ENCODE data around the gene SNRPE.
A peak's percentile ranks its signal among the peaks of the same experiment; 100 is the strongest.
"Not testable (repeated sequence)": the region's sequence is repeated elsewhere in the genome, so short reads cannot be mapped to it uniquely, and the experiment has no call there.

The SNRPE gene

DNA sequence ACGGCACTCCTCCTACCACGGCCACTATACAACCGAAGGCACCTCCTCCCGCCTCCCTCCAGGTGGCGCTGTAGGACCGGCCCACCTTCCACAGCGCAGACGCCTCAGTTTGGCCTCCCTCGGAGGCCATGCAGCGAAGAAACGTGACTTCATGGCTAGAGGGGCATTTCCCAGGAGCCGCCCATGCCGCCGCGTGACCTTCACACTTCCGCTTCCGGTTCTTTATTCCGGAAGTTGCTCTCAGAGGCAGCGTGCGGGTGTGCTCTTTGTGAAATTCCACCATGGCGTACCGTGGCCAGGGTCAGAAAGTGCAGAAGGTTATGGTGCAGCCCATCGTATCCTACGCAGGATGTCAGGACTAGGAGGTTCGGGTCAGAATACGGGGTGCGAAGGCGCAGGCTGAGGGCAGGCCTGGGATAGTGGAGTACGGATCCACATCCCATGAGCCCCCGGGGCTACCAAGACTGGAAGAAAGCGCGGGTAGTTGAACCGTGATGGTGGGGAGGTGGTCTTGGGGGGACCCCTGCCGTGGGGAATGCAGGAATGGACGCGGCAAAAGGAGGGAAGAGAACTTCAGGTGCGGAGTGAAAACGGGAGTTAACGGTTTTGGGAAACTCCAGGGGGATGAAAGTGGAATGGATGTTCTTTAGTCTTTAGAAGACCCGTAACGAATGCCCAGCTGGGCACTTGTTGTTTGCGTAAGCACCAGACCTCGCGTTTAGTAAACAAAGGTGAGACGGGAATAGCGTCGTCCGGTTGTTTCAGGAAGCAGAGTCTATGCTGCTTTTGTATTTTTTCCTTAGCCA, at the start of gene SNRPE:
TSS of gene SNRPE (plus strand) at position 221 of the 806 bp plus-strand sequence. CDS start at position 282, 61 bp downstream.
- DNase-seq (ENCODE audit: low read depth), result peak; percentile 97

DNA sequence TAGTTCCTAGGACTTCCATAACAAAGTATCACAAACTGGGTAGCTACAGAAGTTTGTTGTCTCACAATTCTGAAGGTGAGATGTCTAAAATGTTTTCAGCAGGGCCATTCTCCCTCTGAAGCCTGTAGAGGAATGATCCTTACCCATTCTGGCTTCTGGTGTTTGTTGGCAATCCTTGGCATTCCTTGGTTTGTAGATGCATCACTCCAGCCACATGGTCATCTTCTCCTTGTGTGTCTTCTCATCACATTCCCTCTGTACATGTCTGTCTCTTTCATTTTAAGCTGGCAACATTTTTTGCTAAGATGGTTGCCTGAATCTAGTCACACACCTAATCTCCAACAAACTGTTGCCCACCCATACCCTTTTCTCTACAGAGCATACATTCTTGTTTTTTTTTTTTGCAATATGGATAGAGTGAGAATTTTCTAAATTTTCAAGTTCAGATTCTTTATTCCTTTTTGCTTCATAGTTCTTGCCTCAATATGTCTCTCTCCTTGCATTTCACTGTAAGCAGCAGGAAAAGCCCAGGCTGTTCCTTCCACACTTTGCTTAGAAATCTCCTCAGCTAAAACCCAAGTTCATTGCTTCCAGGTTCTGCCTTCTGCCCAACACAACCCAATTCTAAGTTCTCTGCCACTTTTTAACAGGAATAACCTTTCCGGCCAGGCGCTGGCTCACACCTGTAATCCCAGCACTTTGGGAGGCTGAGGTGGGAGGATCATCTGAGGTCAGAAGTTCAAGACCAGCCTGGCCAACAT, 47.6 kb upstream of the SNRPE start:
- no peak for DNase-seq (ENCODE audit: low read depth)

DNA sequence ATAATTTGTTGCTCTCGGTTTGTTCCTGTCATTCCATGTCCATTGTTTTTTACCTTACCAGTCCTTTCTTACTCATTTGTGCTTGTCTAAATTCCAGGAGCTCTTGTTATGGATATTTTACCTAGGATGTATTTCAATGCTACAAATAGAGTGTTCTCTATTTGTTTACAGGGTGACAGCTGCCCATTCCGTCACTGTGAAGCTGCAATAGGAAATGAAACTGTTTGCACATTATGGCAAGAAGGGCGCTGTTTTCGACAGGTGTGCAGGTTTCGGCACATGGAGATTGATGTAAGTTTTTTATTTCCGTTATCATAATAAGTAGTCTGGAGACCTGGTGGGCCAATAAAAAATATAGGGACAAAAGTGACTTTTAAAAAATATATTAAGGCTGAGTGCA, 43.0 kb upstream of the SNRPE start:
- no peak for DNase-seq (ENCODE audit: low read depth)

DNA sequence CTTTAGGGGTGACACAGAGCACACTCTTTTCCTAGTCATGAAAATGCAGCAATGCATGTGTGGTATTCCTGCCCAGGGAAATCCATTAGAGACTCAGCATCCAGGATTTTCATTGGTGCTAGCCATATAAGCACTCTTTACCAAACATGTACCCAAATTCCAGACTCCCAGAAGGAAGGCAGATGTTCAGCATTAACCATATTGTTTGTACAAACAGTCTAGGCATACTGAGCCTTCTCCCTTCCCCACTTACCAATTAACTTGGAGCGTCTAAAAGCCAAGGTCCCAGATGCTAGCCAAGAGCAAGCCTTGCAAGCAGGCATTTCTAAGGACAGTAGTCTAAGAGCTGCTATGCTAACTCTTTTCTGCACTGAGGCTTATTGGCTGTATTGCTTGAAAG, 38.1 kb upstream of the SNRPE start:
- no peak for DNase-seq (ENCODE audit: low read depth)

DNA sequence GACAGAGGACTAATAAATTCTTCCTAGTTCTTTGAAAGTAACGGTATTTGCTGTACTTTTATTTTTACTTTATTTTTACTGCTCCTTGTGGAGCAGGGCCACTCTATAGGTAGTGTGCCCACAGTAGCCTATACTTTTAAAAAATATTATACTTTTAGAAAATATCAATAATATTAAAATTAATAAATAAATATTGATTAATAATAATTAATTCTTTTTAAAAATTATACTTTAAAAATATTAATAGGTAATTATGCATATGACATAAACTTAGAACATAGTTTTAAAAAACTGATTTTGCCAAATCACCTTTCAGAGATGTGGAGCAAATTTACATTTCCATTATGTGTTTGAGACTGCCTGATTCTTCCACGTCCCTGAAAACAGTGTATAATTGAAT, 35.2 kb upstream of the SNRPE start:
- DNase-seq (ENCODE audit: low read depth), result no peak

DNA sequence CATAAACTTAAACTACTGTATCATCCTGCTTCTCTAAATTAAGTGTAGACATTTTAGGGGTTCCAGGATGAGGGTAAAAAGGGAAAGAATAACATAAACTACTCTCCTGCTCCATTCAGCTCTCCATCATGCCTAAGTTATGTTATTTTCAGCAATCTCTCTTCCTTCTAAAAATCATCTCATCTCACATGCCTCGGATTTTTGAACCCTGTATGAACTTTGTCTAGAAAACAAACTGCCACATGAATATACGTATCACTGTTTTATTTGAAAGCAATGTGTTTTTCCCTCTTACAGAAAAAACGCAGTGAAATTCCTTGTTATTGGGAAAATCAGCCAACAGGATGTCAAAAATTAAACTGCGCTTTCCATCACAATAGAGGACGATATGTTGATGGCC, 33.4 kb upstream of the SNRPE start:
- DNase-seq (ENCODE audit: low read depth), result peak; percentile 4

DNA sequence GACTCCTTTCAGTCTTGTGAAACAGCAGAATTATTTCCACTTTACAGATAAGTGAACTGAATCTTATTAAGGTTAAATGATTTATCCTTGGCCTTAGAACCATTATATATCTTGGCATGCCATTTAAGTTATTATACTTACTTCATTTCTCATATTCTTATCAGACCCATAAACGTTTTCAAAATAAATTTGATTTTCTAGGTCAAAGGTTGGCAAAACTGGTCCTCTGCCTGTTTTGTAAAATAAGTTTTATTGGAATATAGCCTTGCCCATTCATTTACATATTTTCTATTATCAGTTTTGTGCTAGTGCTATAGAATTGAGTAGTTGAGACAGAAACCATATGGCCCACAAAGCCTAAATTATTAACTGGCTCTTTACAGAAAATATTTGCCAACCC, 32.9 kb upstream of the SNRPE start:
- no peak for DNase-seq (ENCODE audit: low read depth)

DNA sequence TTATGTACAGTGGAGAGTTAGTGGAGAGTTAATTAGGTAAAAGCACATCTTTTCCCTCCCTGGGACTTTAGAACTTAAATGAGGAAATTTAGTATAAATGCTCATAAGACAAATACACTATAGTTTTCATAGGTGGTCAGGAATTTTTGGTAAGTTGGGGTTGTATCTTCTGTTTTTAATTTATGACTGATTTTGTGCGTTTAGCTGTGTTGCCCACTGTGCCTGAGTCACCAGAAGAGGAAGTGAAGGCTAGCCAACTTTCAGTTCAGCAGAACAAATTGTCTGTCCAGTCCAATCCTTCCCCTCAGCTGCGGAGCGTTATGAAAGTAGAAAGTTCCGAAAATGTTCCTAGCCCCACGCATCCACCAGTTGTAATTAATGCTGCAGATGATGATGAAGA, 32.2 kb upstream of the SNRPE start:
- DNase-seq (ENCODE audit: low read depth), result not testable (repeated sequence)

DNA sequence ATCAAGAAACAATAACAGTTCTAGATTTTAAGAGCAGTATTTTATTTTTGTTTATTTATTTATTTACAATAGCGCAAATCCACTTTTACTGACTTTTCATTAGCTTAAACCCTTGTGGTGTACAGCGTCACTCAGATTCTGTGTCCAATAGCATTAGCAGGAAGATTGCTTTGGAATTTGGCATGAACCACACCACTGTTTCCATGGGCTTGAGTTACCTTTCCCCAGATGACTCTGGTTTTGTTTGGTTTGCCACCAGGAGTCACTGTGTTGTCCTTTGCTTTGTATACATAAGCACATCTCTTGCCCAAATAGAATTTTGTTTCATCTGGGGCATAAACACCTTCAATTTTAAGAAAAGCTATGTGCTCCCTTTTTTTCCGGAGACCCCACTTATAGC, 25.9 kb upstream of the SNRPE start:
- no peak for DNase-seq (ENCODE audit: low read depth)

DNA sequence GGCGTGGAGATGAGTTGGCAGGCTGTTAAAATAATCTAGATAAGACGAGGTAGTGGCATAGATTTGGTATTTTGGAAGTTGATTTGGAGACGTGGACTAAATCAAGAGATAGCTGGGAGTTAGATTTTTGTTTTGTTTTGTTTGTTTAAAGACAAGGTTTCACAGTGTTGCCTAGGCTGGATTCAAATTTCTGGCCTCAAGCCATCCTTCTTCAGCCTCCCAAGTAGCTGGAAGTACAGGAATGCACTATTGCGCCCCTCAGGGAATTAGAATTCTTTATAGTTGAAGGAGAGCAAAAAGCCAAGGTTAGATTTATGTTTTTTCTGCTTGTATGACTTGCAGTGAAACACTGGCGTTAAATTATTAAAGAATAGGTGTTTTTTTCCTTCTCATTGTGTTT, 22.3 kb upstream of the SNRPE start:
- DNase-seq (ENCODE audit: low read depth), result peak; percentile 54

DNA sequence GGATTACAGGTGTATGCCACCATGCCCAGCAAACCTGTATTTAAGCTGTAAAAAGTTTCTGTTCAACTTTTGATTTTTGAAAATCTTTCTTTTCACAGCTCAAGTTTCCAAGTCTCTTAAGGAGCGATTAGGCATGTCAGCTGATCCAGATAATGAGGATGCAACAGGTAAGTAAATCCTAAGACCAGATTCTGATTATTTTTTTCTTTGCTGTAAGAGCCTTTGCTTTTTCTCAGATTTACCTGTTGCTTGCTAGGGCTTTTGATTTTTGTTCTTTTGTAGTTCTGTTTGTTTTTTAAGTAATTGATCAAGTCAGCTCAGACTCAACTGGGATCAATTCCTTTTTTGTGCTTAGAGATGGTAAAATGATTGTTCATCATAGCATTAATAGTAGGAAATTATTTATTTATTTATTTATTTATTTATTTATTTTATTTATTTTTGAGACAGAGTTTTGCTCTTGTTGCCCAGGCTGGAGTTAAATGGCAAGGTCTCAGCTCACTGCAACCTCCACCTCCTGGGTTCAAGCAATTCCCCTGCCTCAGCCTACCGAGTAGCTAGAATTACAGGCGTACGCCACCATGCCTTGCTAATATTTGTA, 21.1 kb upstream of the SNRPE start:
- no peak for DNase-seq (ENCODE audit: low read depth)

DNA sequence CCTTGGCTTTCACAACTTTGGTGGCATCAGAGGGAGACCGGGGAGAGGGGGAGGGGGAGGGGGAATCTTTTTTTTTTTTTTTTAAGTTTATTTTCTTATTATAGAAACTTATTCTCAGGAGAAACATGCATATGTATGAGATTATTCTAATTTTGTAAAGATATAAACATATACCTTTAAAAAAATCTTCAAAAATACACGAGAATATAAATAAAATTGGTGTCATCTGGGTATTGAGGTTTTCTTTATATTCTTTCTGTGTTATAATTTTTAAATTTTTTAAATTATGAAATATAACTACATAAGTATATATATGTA, 18.9 kb upstream of the SNRPE start:
- no peak for DNase-seq (ENCODE audit: low read depth)

DNA sequence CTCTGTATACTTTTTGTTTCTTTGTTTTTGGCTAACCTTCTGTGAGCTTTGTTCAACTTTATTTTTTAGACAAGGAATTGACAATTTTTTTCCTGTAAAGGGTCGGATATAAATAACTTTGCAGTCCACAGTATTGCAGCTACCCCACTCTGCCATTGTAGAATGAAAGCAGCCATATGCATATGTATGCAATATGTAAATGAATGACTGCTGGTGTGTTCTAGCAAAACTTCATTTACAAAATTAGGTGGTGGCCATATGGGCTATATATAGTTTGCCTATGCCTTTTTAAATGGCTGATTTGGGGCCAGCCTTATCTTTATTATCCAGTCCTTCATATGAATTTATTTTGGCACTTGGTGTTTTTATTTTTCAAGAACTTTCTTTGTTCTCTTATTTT, 18.0 kb upstream of the SNRPE start:
- no peak for DNase-seq (ENCODE audit: low read depth)

DNA sequence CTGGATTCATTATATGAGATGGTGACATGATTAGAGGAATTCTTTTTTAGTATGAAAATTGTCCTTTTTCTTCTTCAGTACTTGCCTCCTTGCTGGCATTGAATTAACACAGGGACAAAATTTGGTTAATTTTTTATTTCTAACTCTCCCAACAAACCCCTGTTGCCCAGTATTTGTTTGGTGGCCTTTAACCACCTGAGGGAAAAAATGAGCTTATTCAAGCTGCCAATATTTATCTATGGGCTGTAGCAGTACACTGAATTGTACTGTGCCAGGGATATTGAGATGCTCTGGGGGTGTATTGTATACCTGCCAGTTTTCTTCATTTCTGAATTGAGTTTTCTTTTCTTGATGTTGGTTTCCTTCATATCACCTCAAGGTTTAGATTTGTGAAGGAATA, 8.3 kb upstream of the SNRPE start:
- DNase-seq (ENCODE audit: low read depth), result not testable (repeated sequence)

DNA sequence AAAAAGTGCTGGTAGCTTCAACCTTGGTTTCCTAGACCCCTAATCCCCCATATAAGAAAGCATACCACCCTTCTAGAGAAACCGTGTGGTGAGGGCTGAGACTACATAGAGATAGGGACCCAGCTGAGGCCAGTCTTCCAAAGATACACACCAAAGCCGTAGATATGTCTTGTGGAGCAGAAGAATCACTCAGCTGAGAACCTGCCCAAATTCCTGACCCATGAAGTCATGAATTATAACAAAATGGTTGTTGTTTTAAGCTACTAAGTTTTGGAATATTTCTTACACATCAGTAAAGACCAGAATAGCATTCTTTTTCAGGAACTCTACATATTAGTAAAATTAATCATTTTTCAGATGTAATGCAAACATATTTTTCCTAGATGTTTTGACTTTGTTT, 3.3 kb upstream of the SNRPE start:
- peak; percentile 71 for DNase-seq (ENCODE audit: low read depth)

DNA sequence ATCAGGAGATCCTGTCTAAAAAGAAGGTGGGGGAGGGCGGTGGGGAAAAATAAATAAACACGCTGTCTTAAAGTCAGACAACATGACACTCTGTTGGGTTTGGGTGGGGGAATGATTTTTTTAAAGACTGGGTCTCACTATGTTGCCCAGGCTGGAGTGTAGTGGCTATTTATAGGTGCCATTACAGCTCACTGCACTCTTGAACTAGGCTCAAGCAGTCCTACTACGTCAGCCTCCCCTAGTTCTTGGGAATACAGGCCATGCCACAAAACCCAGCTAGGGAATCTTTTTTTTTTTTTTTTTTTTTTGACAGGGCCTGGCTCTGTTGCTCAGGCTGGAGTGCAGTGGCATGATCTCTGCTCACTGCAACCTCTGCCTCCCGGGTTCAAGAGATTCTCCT, 2.4 kb upstream of the SNRPE start:
- DNase-seq (ENCODE audit: low read depth), result no peak

DNA sequence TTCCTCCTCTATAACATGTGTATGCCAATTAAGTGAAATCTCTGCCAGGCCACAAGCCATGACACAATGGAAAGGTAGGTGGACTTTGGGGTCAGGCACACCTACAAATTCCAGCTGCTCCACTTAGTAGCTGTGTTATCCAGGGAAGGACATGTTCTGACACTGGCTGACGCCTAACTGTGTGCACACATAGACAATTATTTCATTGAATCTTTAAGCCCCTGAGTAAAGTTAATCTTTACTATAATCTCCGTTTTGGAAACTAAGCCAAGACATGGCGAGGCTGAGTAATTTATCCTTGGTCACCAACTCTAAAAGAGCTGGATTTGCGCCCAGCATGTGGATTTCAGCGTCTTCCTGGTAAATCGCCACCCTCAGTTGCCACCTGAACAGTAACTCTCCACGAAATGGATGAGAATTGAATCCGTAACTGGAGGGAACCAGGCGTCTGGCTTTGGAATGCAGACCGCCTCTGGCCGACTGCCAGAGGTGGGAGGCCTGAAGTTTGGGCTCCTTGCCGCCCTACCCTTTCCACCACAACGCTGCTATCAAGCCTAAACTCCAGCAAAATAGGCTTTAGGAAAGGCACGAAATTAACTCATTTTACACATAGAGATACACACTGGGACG, 888 bp upstream of the SNRPE start:
- peak; percentile 28 for DNase-seq (ENCODE audit: low read depth)

DNA sequence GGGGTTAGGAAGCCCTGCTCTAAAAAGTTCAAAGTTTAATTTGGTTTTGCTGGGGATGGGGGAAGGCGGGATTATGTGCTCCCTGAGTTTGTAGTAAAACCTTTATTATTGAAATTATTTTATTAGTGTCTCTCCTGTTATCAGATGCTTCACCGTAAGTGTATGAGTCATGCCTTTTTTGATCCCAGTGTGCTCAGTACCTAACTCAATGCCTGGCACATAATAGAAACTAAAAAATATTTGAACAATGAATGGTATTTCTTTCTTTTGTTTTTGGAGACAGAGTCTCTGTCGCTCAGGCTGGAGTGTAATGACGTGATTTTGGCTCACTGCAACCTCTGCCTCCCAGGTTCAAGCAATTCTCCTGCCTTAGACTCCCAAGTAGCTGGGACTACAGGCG, 6.4 kb downstream of the SNRPE start:
- DNase-seq (ENCODE audit: low read depth), result no peak

DNA sequence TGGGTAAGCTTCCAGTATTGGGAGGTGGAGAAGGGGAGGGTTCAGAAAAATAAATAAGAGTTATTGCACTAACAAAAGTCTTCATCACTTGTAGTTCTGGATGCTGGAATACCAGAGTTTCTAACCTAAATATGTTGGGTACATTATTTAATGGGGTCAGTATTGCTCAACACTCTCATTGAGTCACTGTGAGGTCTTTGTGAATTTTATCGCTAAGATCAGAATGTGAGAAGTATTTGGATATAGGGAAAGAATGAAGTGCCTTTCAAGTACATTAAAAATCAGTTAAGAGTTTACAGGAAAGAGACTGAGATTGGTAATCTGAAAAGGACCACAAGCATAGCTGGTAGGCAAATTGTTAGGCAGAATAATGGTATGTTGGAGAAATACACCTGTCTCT, 8.8 kb downstream of the SNRPE start:
- peak; percentile 65 for DNase-seq (ENCODE audit: low read depth)

DNA sequence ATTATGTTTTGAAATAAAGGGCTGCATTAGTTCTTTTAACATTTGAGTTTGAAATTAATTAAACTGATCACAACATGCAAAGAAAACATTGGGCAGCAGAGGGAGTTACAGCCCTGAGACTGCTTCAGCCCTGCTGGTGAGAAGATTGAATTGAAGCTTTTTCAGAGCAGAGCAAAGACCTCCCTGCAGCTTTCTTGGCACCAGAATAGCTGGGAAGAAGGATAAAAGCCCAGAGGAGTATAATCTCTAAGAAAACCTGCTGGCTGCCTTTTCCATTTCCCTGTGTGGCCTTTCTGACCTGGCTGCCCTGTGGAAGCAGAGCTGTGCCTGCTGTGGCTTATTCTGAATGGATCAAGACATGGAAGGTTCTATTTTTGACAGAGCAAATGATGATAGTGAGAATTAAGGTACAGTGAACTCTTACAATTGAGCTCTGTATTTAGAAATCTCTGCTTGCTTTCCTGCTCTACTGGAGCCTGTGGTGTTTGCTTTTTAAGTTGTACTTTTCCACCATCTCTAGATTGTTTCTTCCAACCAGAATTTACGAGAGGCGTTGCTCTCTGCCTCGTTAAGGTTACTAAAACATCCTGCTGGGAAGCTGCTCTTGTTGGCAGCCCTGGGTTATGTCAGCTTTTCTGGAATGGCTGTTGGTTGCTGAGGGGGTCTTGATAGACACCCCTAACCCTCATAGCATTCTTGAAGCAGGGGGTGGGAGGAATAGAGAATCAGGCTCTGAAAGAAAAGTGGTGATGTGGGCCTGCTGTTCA, 9.9 kb downstream of the SNRPE start:
- peak; percentile 79 for DNase-seq (ENCODE audit: low read depth)

DNA sequence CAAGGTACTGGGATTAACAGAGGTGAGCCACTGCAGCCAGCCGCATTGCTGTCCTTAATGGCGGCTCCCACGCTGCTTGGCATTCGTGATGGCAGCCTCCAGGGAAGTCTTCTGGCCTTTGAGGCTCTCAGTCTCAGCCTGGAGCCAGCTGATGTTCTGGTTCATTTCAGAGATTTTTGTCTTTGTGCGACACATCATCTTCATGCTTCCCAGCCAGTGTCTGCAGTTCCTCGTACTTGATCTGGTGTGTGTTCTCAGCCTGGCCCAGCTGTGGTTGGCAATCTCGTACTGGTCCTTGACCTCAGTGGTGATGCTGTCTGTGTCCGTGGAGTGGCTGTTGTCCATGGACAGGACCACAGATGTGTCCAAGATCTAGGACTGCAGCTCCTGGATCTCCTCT, 11.7 kb downstream of the SNRPE start:
- no peak for DNase-seq (ENCODE audit: low read depth)

DNA sequence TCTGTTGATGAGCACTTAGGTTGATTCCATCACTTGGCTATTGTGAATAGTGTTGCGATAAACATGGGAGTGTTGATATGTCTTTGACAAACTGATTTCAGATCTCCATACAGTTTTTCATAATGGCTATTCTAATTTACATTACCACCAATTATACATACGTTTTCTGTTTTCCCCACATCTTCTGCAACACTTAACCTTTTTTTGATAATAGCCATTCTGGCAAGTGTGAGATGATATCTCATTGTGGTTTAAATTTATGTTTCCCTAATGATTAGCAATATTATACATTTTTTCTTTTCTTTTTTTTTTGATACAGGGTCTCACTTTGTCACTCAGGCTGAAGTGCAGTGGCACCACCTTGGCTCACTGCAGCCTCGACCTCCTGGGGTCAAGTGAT, 17.0 kb downstream of the SNRPE start:
- DNase-seq (ENCODE audit: low read depth), result no peak

All from amniotic epithelial cell (primary cell).